ENCODE measurements around the gene SLC19A2.

DNA sequence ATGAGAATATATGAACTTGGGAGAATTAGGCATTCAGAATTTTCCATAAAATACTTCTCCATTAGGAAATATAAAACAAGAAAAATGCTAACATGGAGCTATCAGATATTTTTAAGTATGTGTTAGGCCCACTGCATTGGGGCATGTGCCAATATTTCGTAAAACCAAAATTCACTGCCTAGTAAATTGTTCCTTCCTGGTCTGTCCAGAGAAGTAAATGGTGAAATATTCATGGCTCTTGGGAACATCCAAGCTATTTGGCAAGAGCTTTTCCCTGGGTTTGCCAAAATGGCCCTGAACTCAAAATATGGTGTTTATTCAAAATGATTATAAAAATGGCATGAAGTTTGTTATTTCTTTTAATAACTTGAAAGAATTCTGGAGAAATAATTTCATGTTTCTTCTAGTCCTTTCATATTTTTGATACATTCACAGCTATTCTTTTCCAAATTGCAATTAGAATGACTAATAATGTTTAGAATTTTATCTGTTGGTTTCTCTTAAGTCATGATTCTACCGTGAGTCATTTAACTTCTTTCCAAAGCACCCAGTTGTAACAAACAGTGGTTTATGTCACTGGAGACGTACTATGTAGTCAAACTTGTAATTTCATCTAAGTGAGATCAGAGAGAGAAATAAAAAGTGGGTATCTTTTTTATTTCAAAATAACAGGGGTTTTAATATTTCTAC, 25.7 kb upstream of the SLC19A2 start:
- TF ChIP-seq POLR2A (IDR thresholded peaks at IDR 0.05) (no peak), CTCF (IDR thresholded peaks at IDR 0.05) (no peak)
